ENCODE measurements around the gene SLC23A2.

DNA sequence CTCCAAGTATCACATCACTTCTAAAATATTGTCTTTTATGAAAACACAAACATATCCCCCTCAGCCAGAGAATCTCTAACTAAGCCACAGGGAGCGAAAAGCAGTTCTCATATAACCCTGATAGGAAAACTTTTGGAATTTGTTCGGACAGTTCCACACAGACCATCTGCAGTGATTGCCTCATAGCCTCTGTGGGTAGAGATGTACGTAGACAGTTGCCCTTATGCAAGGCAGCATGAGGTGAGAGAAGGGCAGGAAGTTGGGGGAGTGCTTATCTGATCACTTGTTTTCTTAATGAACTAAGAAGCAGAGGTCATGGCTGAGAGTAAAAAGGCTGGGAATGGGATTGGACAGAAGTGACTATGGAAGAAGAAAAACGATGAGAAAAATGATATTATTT is 39.6 kb downstream of the SLC23A2 start:
- TF ChIP-seq EZH2 (IDR thresholded peaks at IDR 0.05; ENCODE audit: insufficient read depth, poor library complexity, severe bottlenecking) (no peak), EZH2phosphoT487 (IDR thresholded peaks at IDR 0.05; ENCODE audit: insufficient read depth, low read depth) (no peak)
